Transverse colon (tissue), 4 donors: Measurements from ENCODE around the gene SOX11.

Experiments used
- CTCF ChIP-seq, 5 experiments: fragments of 200-600 bp in 3 of 5; fragments of 450-650 bp in 2 of 5; sonication (generic) in 3 of 5; IDR thresholded peaks; 1 replicate in 2 of 5; 2 replicates in 3 of 5; pipeline ENCODE4 v1.5.1; 2016 to 2017; ENCODE audit warnings: antibody characterized with exemption in 5 of 5, inconsistent platforms in 3 of 5, mild to moderate bottlenecking in 2 of 5, moderate library complexity in 1 of 5
- EP300 ChIP-seq: sonication (generic); formaldehyde crosslinking; IDR thresholded peaks from one replicate; pipeline ENCODE4 v1.6.1; 2017; ENCODE audit warnings: antibody characterized with exemption, low read depth
- POLR2A ChIP-seq: fragments of 450-650 bp; IDR thresholded peaks from one replicate; pipeline ENCODE4 v1.6.1; 2016; ENCODE audit warnings: antibody characterized with exemption, mild to moderate bottlenecking, moderate library complexity
- POLR2AphosphoS5 ChIP-seq, 3 donors: sonication (generic); formaldehyde crosslinking; IDR thresholded peaks; one replicate each; pipeline ENCODE4 v1.6.1; 2016; ENCODE audit warnings: antibody characterized with exemption in 3 of 3

GRCh38 chr2:5723791-5724735 lies 31.9 kb downstream of the SOX11 start:
- TF ChIP-seq CTCF (IDR thresholded peaks at IDR 0.05) (no peak), POLR2AphosphoS5 (IDR thresholded peaks at IDR 0.05) (no peak), EP300 (no peak), POLR2A (no peak)
